H7 (cell line): ENCODE results near the gene HAUS7. TPM values are rescaled to one million over a fixed set of nuclear protein-coding genes. Genes with fewer than 3 reads are reported as not detected.

Experiments used
- DNase-seq: peaks from one replicate; pipeline ENCODE4 v3.0.0; 2012
- H3K27me3 ChIP-seq: 2 replicates; pipeline ENCODE4 v1.6.0; 2011; ENCODE audit warnings: mild to moderate bottlenecking, low read length; ENCODE audit not compliant: control insufficient read depth, insufficient read depth
- H3K36me3 ChIP-seq: replicated peaks from 2 replicates; pipeline ENCODE4 v1.5.1; 2011; ENCODE audit warnings: low read length; ENCODE audit not compliant: control insufficient read depth, insufficient read depth
- H3K4me3 ChIP-seq: 2 replicates; pipeline ENCODE4 v1.5.1; 2011; ENCODE audit warnings: low read depth, mild to moderate bottlenecking, control low read depth, low read length, moderate library complexity; ENCODE audit not compliant: insufficient read depth
- total RNA-seq: library from RNA; depleted of rRNA; stranded (reverse); fragments of >200 nt; shearing (Covaris generic); gene quantifications from 2 replicates; pipeline ENCODE4 v1.2.3, GENCODE V29; 2014; rRNA removed

Gene HAUS7
- 41.5 and 47.2 TPM in 2 replicates for total RNA-seq

GRCh38 chrX:153470411-153471363 is at the start of gene HAUS7:
Gene HAUS7 (minus strand): TSS chrX:153470576. CDS start chrX:153470557, 19 bp downstream.
- DNase-seq = peak; percentile 99
- Histone ChIP-seq H3K27me3 (peaks cover 13% of the 10 kb centered on the region), H3K36me3 (no peaks in the 10 kb centered on the region; the same call in 1 of the 2 replicates), H3K4me3 (peak within 1 kb of the TSS; percentile 77)

- DNase-seq = no peak
- no peak overlapping the region for H3K4me3 ChIP-seq
- H3K36me3 ChIP-seq = no peaks in the 10 kb centered on the region
- peaks cover 28% of the 10 kb centered on the region for H3K27me3 ChIP-seq
Observed at GRCh38 chrX:153519569-153520286, 49.4 kb upstream of the HAUS7 start.

GRCh38 chrX:153517946-153518834 is 47.8 kb upstream of the HAUS7 start:
- H3K4me3 ChIP-seq = peak overlapping the region; percentile 25; the same call in 1 of the 2 replicates
- H3K36me3 ChIP-seq = no peaks in the 10 kb centered on the region
- peak; percentile 86 for DNase-seq
- peaks cover 28% of the 10 kb centered on the region for H3K27me3 ChIP-seq

GRCh38 chrX:153517423-153517822 is 47.0 kb upstream of the HAUS7 start, which contains the start of gene ATP2B3:
Gene ATP2B3 (plus strand): TSS chrX:153517642. CDS start chrX:153536248, 18,606 bp downstream.
- H3K36me3 ChIP-seq = no peaks in the 10 kb centered on the region
- peak within 1 kb of the TSS; percentile 25; the same call in 1 of the 2 replicates for H3K4me3 ChIP-seq
- DNase-seq = peak; percentile 88
- peaks cover 28% of the 10 kb centered on the region for H3K27me3 ChIP-seq

- peaks cover 28% of the 10 kb centered on the region for H3K27me3 ChIP-seq
- H3K36me3 ChIP-seq = no peaks in the 10 kb centered on the region
- DNase-seq = no peak
- H3K4me3 ChIP-seq = no peak overlapping the region
Observed at GRCh38 chrX:153516073-153516472, 45.7 kb upstream of the HAUS7 start.

GRCh38 chrX:153515435-153515834 is 45.1 kb upstream of the HAUS7 start:
- no peak for DNase-seq
- Histone ChIP-seq H3K36me3 (no peaks in the 10 kb centered on the region), H3K27me3 (peaks cover 27% of the 10 kb centered on the region), H3K4me3 (no peak overlapping the region)

GRCh38 chrX:153514259-153514658 is 43.9 kb upstream of the HAUS7 start:
- H3K27me3 ChIP-seq = peaks cover 27% of the 10 kb centered on the region
- no peak overlapping the region for H3K4me3 ChIP-seq
- no peak for DNase-seq
- H3K36me3 ChIP-seq = no peaks in the 10 kb centered on the region

GRCh38 chrX:153513265-153513664 is 42.9 kb upstream of the HAUS7 start:
- H3K4me3 ChIP-seq = no peak overlapping the region
- no peaks in the 10 kb centered on the region for H3K36me3 ChIP-seq
- DNase-seq = no peak
- peaks cover 17% of the 10 kb centered on the region for H3K27me3 ChIP-seq

- H3K36me3 ChIP-seq = no peaks in the 10 kb centered on the region
- H3K27me3 ChIP-seq = peaks cover 12% of the 10 kb centered on the region
- DNase-seq = no peak
- no peak overlapping the region for H3K4me3 ChIP-seq
Observed at GRCh38 chrX:153512501-153512893, 42.1 kb upstream of the HAUS7 start.

GRCh38 chrX:153511784-153512500 is 41.6 kb upstream of the HAUS7 start:
- Histone ChIP-seq H3K4me3 (no peak overlapping the region), H3K36me3 (no peaks in the 10 kb centered on the region), H3K27me3 (peaks cover 9% of the 10 kb centered on the region)
- no peak for DNase-seq

GRCh38 chrX:153510383-153510782 is 40.0 kb upstream of the HAUS7 start:
- H3K4me3 ChIP-seq = no peak overlapping the region
- H3K36me3 ChIP-seq = no peaks in the 10 kb centered on the region
- H3K27me3 ChIP-seq = no peaks in the 10 kb centered on the region
- no peak for DNase-seq

- Histone ChIP-seq H3K4me3 (no peak overlapping the region), H3K27me3 (no peaks in the 10 kb centered on the region), H3K36me3 (no peaks in the 10 kb centered on the region)
- no peak for DNase-seq
Observed at GRCh38 chrX:153509592-153509991, 39.2 kb upstream of the HAUS7 start.

GRCh38 chrX:153507484-153508178 is 37.3 kb upstream of the HAUS7 start:
- Histone ChIP-seq H3K36me3 (no peaks in the 10 kb centered on the region), H3K27me3 (no peaks in the 10 kb centered on the region), H3K4me3 (no peak overlapping the region)
- peak; percentile 97 for DNase-seq
